ENCODE results near the gene SLC37A1.

Gene SLC37A1

DNA sequence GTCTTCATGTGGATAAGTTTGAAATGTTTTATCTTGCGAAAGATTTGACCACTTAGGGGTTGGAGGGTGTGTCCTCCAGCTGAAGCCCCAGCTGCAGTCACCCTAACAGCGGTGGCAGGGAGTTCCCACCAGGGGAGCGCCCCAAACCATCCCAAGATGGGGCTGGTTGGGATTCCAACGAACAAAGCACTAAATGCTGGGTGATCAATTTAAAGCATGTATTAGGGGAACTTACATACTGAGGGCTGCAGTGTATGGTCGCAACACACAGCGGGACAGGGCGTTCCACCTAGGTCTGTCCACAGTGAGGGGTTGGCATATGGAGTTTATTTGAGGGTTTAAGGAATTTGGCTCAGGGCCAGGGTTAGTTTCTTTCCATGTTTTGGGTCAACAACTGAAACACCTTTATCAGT, 26.3 kb downstream of the SLC37A1 start:
- H3K27me3 ChIP-seq (replicated peaks; ENCODE audit: control insufficient read depth, insufficient read depth, low read length) = no peaks in the 10 kb centered on the region
- no peak for DNase-seq (ENCODE audit: extremely low read depth, insufficient read length)
- TF ChIP-seq, protein P1, sequence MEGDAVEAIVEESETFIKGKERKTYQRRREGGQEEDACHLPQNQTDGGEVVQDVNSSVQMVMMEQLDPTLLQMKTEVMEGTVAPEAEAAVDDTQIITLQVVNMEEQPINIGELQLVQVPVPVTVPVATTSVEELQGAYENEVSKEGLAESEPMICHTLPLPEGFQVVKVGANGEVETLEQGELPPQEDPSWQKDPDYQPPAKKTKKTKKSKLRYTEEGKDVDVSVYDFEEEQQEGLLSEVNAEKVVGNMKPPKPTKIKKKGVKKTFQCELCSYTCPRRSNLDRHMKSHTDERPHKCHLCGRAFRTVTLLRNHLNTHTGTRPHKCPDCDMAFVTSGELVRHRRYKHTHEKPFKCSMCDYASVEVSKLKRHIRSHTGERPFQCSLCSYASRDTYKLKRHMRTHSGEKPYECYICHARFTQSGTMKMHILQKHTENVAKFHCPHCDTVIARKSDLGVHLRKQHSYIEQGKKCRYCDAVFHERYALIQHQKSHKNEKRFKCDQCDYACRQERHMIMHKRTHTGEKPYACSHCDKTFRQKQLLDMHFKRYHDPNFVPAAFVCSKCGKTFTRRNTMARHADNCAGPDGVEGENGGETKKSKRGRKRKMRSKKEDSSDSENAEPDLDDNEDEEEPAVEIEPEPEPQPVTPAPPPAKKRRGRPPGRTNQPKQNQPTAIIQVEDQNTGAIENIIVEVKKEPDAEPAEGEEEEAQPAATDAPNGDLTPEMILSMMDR (IDR thresholded peaks at IDR 0.05; ENCODE audit: insufficient read depth, low read length, poor library complexity, severe bottlenecking) = peak; percentile 19
- H3K4me3 ChIP-seq (replicated peaks; ENCODE audit: low read depth, low read length) = no peak overlapping the region
- H3K36me3 ChIP-seq (ENCODE audit: control insufficient read depth, insufficient read depth, low read length) = peaks cover 11% of the 10 kb centered on the region

DNA sequence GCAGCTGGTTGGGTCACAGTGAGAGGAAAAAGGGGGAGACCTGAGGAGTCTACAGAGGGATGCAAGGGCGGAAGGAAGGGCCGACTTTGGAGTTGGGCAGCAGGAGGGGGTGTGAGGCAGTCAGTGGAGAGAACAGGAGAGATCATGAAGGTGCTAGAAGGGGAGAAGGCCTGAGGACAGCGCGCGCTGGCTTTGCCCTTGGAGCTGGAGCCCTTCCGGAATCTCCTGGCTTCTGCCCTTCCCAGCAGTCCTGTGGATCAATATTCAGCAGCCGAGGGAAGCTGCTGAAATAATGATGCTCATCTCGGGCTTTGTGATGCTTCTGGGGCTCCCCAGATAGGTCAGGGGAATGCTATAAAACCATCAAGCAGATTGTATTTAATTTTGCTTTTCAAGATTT, 26.7 kb downstream of the SLC37A1 start:
- Histone ChIP-seq H3K36me3 (ENCODE audit: control insufficient read depth, insufficient read depth, low read length) (peaks cover 14% of the 10 kb centered on the region), H3K27me3 (replicated peaks; ENCODE audit: control insufficient read depth, insufficient read depth, low read length) (no peaks in the 10 kb centered on the region), H3K4me3 (replicated peaks; ENCODE audit: low read depth, low read length) (no peak overlapping the region)
- no peak for DNase-seq (ENCODE audit: extremely low read depth, insufficient read length)
- TF ChIP-seq, protein P1 (IDR thresholded peaks at IDR 0.05; ENCODE audit: insufficient read depth, low read length, poor library complexity, severe bottlenecking) = no peak

DNA sequence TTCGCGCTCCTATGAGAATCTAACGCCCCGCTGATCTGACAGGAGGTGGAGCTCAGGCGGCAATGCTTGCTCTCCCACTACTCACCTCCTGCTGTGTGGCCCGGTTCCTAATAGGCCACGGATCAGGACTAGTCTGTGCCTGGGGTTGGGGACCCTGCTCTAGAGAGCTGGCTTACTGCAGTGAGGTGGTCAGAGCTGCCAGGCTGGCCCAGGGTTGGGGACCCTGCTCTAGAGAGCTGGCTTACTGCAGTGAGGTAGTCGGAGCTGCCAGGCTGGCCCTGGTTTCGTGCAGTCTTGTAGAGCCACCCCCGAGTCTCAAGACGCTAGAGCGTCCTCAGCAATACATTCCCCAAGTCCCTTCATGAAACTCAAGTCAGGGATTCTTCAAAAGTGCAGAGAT, 27.5 kb downstream of the SLC37A1 start:
- TF ChIP-seq, protein P1 (IDR thresholded peaks at IDR 0.05; ENCODE audit: insufficient read depth, low read length, poor library complexity, severe bottlenecking) = no peak
- DNase-seq (ENCODE audit: extremely low read depth, insufficient read length) = no peak

GRCh38 chr21:42541618-42542017, 28.0 kb downstream of the SLC37A1 start:
- DNase-seq (ENCODE audit: extremely low read depth, insufficient read length) = no peak
- Histone ChIP-seq H3K4me3 (replicated peaks; ENCODE audit: low read depth, low read length) (no peak overlapping the region), H3K27me3 (replicated peaks; ENCODE audit: control insufficient read depth, insufficient read depth, low read length) (no peaks in the 10 kb centered on the region), H3K36me3 (ENCODE audit: control insufficient read depth, insufficient read depth, low read length) (peaks cover 20% of the 10 kb centered on the region)
- TF ChIP-seq, protein P1 (IDR thresholded peaks at IDR 0.05; ENCODE audit: insufficient read depth, low read length, poor library complexity, severe bottlenecking) = no peak

More for the DNA sequence above, 27.5 kb downstream of the SLC37A1 start:
- H3K36me3 ChIP-seq (ENCODE audit: control insufficient read depth, insufficient read depth, low read length) = peaks cover 20% of the 10 kb centered on the region
- H3K27me3 ChIP-seq (replicated peaks; ENCODE audit: control insufficient read depth, insufficient read depth, low read length) = no peaks in the 10 kb centered on the region
- no peak overlapping the region for H3K4me3 ChIP-seq (replicated peaks; ENCODE audit: low read depth, low read length)

GRCh38 chr21:42542196-42542595, 28.5 kb downstream of the SLC37A1 start:
- H3K36me3 ChIP-seq (ENCODE audit: control insufficient read depth, insufficient read depth, low read length) = peaks cover 25% of the 10 kb centered on the region
- no peak overlapping the region for H3K4me3 ChIP-seq (replicated peaks; ENCODE audit: low read depth, low read length)
- H3K27me3 ChIP-seq (replicated peaks; ENCODE audit: control insufficient read depth, insufficient read depth, low read length) = no peaks in the 10 kb centered on the region
- no peak for DNase-seq (ENCODE audit: extremely low read depth, insufficient read length)
- TF ChIP-seq, protein P1 (IDR thresholded peaks at IDR 0.05; ENCODE audit: insufficient read depth, low read length, poor library complexity, severe bottlenecking) = no peak

DNA sequence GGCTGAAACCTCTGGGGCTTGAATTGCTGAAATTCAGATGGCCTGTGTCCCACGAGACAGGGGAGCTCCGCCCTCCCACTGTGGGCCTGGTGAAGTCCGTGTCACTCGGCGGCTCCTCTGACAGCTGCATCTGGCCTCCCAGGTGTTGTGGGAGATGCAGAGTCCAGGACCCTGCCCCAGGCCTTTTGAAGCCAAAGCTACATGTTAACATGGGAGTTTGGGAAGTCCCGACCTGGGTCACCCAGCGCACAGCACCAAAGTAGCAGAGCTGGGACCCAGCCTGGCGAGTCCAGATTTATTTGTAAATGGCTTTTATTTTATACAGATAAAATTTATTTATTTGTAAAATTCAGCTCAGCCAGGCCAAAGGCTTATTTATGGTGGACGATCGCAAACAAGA, 28.9 kb downstream of the SLC37A1 start:
- no peaks in the 10 kb centered on the region for H3K27me3 ChIP-seq (replicated peaks; ENCODE audit: control insufficient read depth, insufficient read depth, low read length)
- no peak for DNase-seq (ENCODE audit: extremely low read depth, insufficient read length)

More for the DNA sequence above, 28.9 kb downstream of the SLC37A1 start:
- H3K4me3 ChIP-seq (replicated peaks; ENCODE audit: low read depth, low read length) = no peak overlapping the region
- TF ChIP-seq, protein P1 (IDR thresholded peaks at IDR 0.05; ENCODE audit: insufficient read depth, low read length, poor library complexity, severe bottlenecking) = no peak
- H3K36me3 ChIP-seq (ENCODE audit: control insufficient read depth, insufficient read depth, low read length) = peaks cover 27% of the 10 kb centered on the region

Data from GM06990 (cell line).